HG02870 (cell line): ENCODE data around the gene TP53BP2.
A peak's percentile ranks its signal among the peaks of the same experiment; 100 is the strongest.
"Not testable (repeated sequence)": the region's sequence is repeated elsewhere in the genome, so short reads cannot be mapped to it uniquely, and the experiment has no call there.

ENCODE experiments used
- ATAC-seq: cut with Tn5 transposase; IDR thresholded peaks from one replicate; pipeline ENCODE4 v1.9.1; 2021; ENCODE audit warnings: mild to moderate bottlenecking, moderate library complexity; ENCODE audit not compliant: unreplicated experiment

TP53BP2 gene

GRCh38 chr1:223748405-223748772 is 97.4 kb downstream of the TP53BP2 start:
- ATAC-seq: peak; percentile 84

- ATAC-seq: no peak
These were observed 97.9 kb downstream of the TP53BP2 start for GRCh38 chr1:223747838-223748335.

- ATAC-seq: no peak
These were observed 100.0 kb downstream of the TP53BP2 start for GRCh38 chr1:223745731-223746130.

GRCh38 chr1:223742856-223743517 is 102.8 kb downstream of the TP53BP2 start:
- ATAC-seq: no peak

GRCh38 chr1:223741861-223742260 is 103.9 kb downstream of the TP53BP2 start:
- no peak for ATAC-seq

- ATAC-seq: not testable (repeated sequence)
These were observed 105.6 kb downstream of the TP53BP2 start for GRCh38 chr1:223740038-223740736.

GRCh38 chr1:223739366-223740037 is 106.2 kb downstream of the TP53BP2 start:
- no peak for ATAC-seq

GRCh38 chr1:223738465-223739365 is 107.0 kb downstream of the TP53BP2 start:
- no peak for ATAC-seq

- ATAC-seq: no peak
These were observed 108.4 kb downstream of the TP53BP2 start for GRCh38 chr1:223737342-223737741.

GRCh38 chr1:223736638-223737037 is 109.1 kb downstream of the TP53BP2 start:
- ATAC-seq: not testable (repeated sequence)

- no peak for ATAC-seq
These were observed 111.6 kb downstream of the TP53BP2 start for GRCh38 chr1:223733898-223734852.

- no peak for ATAC-seq
These were observed 112.6 kb downstream of the TP53BP2 start for GRCh38 chr1:223732993-223733798.

GRCh38 chr1:223731133-223731770 is 114.5 kb downstream of the TP53BP2 start:
- no peak for ATAC-seq

- ATAC-seq: no peak
These were observed 115.1 kb downstream of the TP53BP2 start for GRCh38 chr1:223730479-223731132.

GRCh38 chr1:223729906-223730305 is 115.8 kb downstream of the TP53BP2 start:
- ATAC-seq: no peak
